GM18873 (cell line): ENCODE measurements around the gene GPR162.

Source experiments
- ATAC-seq: cut with Tn5 transposase; IDR thresholded peaks from one replicate; pipeline ENCODE4 v1.9.1; 2021; ENCODE audit warnings: mild to moderate bottlenecking, moderate library complexity, moderate number of reproducible peaks; ENCODE audit not compliant: unreplicated experiment, low FRiP score

Gene GPR162

DNA sequence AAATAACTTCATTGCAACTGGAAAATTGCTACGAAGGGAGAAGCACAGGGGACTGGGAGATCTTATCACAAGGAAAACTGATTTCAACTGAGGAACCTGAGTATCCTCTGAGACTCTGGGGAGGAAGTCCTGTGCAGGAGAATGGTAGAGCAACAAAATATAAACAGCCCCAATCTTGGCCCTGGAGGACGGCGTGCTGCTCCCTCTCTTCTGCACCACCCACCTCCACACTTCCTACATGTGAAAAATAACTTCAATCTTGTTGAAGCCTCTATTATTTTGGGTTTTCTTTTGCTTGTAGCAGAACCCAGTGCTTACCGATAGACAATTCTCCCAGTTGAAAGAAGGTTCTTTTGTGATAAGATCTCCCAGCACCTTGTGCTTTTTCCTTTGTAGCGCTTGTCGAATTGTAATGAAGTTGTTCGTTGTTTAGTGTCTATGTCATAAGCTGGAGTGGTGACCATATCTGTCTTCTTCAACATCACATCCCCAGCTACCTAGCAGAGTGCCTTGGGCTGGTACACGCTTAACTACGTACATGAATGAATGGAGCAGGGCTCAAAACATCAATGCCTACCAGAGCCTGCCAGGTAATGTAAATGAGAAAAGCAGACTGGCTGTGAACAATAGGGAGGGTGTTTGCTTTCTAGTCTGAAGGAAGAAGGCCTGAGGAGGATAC is 35.1 kb upstream of the GPR162 start:
- no peak for ATAC-seq

DNA sequence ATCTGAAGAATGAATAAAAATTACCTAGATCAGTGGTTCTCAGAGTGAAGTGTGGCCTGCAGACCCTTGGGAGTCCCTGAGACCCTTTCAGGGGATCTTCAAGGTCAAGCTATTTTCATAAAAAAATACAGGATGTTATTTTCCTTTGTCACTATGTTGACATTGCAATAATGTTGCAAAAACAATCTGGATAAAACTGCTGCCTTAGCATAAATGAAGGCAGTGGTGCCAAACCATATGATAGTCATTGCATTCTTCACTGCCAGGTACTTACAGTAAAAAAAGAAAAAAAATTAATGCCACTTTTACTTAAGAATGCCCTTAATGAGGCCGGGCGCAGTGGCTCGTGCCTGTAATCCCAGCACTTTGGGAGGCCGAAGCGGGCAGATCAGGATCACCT is 34.3 kb upstream of the GPR162 start:
- ATAC-seq = no peak

DNA sequence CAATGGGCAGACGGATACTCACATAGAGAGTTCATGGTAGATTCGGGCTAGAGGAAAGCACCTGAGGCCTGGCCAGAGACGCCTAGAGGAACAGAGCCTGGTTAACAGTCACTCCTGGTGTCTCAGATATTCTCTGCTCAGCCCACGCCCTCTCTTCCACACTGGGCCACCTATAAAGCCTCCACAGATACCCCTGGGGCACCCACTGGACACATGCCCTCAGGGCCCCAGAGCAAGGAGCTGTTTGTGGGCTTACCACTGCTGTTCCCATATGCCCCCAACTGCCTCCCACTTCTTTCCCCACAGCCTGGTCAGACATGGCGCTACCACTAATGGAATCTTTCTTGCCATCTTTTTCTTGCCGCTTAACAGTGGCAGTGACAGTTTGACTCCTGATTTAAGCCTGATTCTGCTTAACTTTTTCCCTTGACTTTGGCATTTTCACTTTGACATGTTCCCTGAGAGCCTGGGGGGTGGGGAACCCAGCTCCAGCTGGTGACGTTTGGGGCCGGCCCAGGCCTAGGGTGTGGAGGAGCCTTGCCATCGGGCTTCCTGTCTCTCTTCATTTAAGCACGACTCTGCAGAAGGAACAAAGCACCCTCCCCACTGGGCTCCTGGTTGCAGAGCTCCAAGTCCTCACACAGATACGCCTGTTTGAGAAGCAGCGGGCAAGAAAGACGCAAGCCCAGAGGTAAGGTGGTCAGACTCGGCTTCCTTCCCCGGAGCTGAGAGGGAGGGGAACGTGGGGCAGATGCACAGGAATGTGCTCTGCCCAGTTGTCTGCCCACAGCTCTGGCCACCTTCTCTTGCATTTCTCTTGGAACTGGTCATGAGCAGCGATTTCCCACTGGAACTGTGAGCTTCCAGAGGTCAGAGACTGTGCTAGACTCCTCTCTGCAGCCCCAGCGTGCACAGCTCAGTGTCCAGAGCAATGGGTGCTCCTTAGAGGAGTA is 32.4 kb upstream of the GPR162 start, which contains the start of gene CD4:
Gene CD4, plus strand, starts transcription at position 557 of the 953 bp plus-strand sequence. CDS start 10,611 bp downstream, outside the sequence.
- ATAC-seq = no peak

DNA sequence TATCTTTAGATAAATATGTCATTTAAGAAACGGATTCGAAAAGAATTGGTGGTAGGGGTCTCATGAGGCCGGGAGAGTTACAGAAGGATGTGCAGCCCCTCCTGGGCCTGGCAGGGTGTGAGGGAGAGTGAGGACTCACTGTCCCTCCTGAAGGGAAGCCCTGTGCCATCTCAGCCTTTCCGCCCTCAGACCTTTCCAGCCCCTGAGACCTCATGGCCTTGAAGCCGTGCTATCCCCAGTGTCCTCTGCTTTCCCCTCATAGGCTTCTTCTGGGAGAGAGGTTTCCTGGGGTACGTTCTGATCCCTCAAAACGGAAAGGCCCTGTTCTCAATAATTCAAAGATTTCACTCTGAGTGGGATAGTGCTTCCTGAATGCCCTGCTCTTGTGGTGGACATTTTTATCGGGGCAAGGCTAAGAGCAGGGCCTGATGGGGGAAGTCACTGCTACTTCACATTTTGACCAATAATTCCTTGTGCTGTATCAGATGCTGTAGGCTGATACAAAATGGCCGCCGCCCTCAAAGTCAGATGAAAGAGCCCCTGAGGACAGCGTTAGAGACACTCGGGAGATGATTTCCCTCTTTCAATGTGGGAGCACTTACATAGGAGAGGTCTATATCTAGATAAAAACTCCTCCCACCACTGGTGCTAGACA is 31.0 kb upstream of the GPR162 start:
- no peak for ATAC-seq

DNA sequence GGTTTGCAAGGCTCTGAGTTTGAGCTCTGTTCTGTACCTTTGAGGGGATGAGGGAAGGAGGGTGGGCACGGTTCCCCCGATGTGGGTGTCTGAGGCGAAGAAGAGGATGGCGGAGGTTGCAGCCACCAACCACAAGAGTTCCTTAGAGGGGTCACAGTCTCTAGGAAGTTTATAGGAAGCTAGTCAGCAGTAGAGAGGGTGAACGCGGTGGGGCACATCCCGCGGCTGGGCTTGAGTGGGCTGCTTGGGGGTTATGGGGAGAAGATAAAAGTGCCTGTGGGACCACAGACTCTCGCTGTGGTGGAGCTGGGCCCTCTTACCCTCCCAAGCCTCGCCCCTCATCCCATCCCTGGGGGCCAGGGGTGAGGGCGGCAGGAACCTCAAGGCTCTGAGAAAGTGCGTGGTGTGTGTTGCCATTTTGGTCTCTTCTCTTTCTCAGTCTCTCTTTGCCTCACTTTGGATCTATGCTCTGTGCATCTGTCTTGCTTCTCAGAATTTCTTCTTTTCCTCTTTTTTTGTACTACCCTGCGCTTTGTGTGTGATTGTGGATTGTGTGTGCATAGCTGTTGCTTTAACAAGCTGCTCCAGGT is 29.6 kb upstream of the GPR162 start:
- ATAC-seq = no peak

DNA sequence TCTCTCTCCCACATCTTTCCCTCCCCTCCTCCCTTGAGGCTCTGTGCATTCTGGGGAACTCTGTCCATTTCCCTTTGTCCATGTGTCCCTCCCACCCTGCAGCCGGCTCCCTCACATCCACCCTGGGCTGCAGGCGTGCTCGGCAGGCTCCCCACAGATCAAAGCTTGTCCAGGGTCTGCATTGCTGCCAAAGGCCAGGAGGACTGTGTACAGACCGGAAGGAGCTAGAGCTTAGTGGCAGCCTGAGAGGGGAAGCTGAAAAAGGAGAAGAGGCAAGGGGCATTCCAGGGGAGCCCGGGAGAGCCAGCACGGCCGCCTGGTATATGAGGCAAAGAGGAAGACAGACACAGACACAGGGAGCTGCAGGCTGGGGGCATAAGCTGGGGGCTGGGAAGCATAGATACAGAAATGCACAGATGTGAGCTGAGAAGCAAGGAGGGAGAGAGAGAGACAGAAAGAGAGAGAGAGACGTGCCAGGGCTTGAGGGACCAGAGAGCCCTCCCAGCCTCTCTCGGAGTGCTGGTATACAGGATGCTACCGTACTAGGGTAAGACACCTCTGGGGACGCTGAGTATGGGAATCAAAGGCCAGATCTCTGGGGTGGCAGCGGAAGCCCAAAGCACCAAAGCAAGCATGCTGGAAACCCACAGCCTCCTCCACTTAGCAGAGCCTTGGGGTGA is 29.0 kb upstream of the GPR162 start:
- ATAC-seq = no peak

DNA sequence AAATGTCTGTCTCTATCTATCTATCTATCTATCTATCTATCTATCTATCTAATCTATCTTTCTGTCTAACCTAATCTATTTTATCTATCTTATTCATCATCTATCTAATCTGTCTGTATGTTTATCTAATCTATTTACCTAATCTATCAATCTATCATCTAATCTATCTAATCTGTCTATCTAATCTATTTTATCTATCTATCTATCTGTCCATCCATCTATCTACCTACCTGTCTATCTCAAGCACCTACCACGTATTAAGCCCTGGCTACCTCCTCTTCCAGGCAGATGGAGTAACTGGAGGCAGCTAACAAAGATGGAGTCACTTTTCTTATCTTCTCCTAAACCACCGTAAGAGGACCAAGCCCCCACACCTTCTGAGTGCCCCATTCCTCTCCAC is 26.5 kb upstream of the GPR162 start:
- ATAC-seq = no peak

DNA sequence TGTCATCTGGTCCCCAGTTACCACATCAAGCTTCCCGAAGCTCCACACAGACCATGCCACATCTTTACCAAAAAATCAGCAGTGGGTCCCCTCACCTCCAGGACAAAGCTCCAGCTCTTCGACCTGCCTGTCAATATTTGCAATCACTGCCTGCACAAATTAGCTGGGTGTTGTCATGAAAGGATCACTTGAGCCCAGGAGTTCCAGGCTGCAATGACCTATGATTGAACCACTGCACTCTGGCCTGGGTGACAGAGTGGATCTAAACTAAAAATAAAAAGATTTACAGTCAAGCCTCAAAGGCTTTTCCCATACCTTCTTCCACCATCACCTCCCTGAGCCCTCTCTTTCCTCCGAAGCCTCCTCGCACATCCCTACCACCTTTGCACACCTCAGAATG is 25.0 kb upstream of the GPR162 start:
- ATAC-seq = no peak

DNA sequence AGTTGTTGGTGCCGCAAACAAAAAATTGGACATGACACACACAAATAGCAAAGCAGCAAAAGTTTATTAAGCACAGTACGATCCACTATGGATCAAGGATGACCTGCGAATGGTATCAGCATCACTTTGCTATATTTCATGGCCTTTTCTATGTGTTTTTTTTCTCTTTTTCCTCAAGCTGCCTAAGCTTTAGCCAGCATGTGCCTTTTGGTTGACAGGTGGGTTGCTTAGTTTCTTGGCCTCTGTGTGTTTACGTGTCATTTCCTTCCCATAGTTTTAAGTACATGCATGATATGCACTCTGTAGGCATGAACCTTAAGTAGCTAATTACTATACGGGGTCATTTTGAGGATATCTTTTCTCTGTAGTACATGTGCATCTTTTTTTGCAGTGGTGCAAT is 22.5 kb upstream of the GPR162 start:
- no peak for ATAC-seq

DNA sequence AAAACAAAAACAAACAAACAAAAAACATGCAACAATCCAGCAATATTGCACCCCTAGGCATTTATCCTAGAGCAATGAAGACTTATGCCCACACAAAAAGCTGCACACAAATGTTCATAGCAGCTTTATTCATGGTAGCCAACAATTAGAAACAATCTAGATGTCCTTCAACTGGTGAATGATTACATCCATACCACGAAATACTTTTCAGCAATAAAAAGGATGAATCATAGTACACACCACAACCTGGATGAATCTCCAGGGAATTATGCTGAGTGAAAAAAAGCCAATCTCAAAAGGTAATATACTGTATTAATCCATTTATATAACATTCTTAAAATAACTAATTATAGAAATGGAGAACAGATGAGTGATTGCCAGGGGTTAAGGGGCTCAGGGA is 14.5 kb upstream of the GPR162 start:
- ATAC-seq = no peak

DNA sequence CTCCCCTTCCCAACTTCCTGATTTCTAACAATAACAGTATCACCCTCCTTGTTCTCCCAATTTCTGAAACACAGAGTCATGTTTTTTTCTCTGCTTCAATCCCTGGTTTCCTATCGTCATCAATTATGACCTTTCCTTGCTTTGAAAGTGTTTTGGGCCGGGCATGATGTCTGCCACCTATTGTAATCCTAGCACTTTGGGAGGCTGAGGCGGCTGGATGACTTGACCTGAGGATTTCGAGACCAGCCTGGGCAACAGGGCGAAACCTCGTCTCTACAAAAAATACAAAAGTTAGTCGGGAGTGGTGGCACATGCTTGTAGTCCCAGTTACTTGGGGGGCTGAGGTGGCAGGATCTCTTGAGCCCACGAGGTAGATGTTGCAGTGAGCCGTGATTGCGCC is 12.6 kb upstream of the GPR162 start:
- no peak for ATAC-seq

DNA sequence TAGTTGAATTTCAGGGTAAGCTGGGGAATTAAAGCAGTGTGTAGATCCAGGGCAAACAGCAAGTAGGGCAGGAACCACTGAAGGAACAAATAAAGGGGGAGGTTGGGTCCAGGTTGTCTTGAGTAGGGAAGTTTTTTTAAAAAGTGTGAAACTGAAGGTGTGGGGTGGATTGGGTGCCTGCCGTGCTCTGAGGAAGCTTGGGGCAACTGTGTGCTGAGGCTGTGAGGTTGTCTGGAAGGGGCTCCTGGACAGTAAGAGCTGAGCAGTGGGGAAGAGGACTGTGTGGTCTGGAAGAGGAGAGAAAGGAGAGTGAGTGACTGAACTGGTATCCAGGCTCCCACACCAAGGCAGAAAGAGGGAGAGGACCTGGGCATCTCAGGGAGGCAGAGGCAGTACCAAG is 10.9 kb upstream of the GPR162 start:
- ATAC-seq = no peak

DNA sequence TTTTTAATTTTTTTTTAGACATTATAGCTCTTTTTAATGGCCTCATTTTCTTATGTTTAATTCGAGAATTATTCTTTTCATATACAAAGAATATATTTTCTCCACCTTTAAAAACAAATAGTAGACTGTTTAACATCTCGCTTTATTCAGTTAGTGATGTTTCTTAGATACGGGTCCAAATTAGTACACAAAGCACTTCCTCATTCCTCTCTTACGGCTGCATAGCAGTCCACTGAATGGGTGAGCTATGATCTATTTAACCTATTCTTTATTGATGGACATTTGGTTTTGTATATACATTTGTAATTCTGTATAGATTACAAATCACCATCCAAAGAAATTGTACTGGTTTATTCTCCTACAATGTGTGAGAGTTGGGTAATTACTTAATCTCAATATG is 8.3 kb upstream of the GPR162 start:
- no peak for ATAC-seq

DNA sequence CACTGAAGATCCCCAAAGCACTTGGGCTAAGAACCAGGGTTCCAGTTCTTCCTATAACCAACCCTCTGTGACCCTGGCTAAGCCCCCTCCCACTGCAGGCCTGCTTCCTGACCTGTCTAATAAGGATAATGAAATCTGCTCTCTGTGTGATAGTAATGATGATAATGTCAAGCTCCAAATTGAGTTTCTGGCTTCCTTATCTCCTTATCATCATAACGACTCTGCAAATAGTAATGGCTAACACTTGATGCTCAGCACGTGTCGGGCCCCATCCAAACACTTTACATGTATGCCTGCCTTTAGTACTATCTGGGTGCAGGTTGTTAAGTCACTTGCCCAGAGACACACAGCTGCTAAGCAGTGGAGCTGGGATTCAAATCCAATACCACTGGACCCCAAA is 5.0 kb upstream of the GPR162 start:
- no peak for ATAC-seq

DNA sequence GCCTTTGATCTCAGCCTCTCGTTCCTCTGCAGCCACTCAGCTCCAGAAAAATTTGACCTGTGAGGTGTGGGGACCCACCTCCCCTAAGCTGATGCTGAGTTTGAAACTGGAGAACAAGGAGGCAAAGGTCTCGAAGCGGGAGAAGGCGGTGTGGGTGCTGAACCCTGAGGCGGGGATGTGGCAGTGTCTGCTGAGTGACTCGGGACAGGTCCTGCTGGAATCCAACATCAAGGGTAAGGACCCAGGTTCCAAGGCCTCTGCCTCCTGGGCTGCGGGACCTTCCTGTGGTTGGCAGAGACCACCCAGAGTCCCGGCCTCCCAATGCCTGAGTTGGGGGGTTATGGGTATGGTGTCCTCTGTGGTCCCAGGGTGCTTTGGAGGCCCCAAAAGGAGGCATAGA is 4.5 kb upstream of the GPR162 start:
- ATAC-seq = no peak

DNA sequence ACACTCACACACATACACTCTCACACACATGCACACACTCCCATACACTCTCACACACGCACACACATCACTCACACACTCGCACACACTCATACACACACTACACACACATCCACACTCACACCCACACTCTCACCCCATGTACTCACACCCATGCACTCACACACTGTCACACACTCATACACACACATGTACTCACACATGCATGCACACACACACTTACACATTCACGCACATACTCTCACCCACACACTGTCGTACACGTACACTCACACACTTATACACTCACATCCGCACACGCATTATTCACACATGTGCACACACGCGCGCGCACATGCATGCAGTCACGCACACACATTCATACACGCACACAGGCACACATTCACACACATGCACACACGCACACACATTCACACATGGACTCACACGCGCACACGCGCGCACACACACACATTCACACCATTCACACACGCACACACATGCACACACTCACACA is 3.9 kb upstream of the GPR162 start:
- ATAC-seq = no peak

DNA sequence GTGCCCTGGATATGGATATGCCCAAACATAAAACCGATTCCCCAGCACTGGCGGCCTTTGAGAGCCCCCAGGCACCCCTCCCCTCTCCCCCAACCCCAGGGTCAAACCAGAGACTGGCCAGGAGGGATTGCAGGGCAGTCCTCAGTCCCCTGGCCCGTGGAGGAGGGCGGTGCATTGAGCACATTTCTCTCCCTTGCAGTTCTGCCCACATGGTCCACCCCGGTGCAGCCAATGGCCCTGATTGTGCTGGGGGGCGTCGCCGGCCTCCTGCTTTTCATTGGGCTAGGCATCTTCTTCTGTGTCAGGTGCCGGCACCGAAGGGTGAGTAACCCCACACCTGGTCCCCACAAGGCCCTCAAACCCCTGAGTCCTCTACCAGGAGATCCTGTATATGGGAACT is 3.4 kb upstream of the GPR162 start:
- ATAC-seq = no peak

DNA sequence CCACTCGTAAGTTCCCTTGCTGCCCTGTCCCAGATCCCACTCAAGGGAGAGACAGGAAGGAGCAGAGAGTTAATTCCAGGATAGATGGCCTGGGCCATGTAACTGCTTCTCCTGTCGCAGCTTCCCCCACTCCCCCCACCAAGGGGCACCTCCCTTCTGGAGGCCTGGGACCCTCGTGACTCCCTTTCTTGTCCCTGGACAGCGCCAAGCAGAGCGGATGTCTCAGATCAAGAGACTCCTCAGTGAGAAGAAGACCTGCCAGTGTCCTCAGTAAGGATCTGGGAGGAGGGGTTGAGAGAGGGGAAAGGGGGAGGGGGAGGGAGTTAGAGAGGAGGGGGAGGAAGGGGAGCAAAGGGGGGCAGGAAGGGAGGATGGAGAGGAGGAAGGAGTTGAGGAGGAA is 3.0 kb upstream of the GPR162 start:
- ATAC-seq = no peak

DNA sequence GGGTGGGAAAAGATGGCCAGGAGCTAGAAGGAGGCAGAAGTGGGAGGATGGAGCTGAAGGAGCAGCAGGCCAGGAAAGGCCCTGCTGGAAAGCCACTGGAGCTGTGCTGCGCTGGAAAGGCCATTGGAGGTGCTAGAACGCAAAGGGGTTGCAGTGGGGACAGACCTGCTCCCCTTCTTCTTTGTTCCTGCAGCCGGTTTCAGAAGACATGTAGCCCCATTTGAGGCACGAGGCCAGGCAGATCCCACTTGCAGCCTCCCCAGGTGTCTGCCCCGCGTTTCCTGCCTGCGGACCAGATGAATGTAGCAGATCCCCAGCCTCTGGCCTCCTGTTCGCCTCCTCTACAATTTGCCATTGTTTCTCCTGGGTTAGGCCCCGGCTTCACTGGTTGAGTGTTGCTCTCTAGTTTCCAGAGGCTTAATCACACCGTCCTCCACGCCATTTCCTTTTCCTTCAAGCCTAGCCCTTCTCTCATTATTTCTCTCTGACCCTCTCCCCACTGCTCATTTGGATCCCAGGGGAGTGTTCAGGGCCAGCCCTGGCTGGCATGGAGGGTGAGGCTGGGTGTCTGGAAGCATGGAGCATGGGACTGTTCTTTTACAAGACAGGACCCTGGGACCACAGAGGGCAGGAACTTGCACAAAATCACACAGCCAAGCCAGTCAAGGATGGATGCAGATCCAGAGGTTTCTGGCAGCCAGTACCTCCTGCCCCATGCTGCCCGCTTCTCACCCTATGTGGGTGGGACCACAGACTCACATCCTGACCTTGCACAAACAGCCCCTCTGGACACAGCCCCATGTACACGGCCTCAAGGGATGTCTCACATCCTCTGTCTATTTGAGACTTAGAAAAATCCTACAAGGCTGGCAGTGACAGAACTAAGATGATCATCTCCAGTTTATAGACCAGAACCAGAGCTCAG is 2.3 kb upstream of the GPR162 start:
- ATAC-seq = no peak
